Measurements from ENCODE around the gene TVP23A. TPM values are rescaled to one million over a fixed set of nuclear protein-coding genes. Genes with fewer than 3 reads are reported as not detected.

TVP23A gene
- total and polyA plus RNA-seq, 10 of the 15 experiments (the other 5 are each of a cell fraction or from before 2014, with no cell fraction given), result 1.1 to 6.4 (median 2.2) TPM

- Histone ChIP-seq H3K4me2 (ENCODE audit: control insufficient read depth, insufficient read depth) (peak within 1 kb of the TSS; percentile 80), H4K20me1 (ENCODE audit: control insufficient read depth, insufficient read depth) (no peaks in the 10 kb centered on the region), H3K27ac (ENCODE audit: control insufficient read depth, insufficient read depth) (peak within 1 kb of the TSS; percentile 74), H3K27me3 (replicated peaks in 1 of 2; ENCODE audit: control insufficient read depth in 2 of 2, insufficient read depth in 2 of 2, low read length in 1 of 2) (no peaks in the 10 kb centered on the region), H3K4me1 (ENCODE audit: control insufficient read depth, insufficient read depth, low read length) (peaks cover 39% of the 10 kb centered on the region), H2AFZ (ENCODE audit: control insufficient read depth, low read depth, low read length) (peak within 1 kb of the TSS; percentile 78), H3K4me3 (peak within 1 kb of the TSS; percentile 69), H3K9ac (ENCODE audit: control insufficient read depth, insufficient read depth, low read length) (peak within 1 kb of the TSS; percentile 66), H3K79me2 (ENCODE audit: control insufficient read depth, insufficient read depth, low read length) (peaks cover 4% of the 10 kb centered on the region), H3K9me3 (replicated peaks; ENCODE audit: control insufficient read depth, insufficient read depth, low read length) (no peaks in the 10 kb centered on the region), H3K36me3 (ENCODE audit: control insufficient read depth in 2 of 2, insufficient read depth in 2 of 2, low read length in 1 of 2) (peaks cover 1 to 8% of the 10 kb centered on the region in 2 experiments; a peak in 2 of 4 replicates)
- ChIA-PET CTCF (interaction anchor here (0.7 to 1.4 kb wide), 10 partner anchors 8 to 193 kb away, joined by 3 to 7 read pairs (median 4); no protein-coding TSS in a partner anchor), SMC1A (ENCODE audit: uncharacterized antibody, unreplicated experiment) (interaction anchor here (0.6 to 3.8 kb wide), 29 partner anchors 9 to 438 kb away, joined by 3 to 22 read pairs (median 4); partner anchors contain the start of genes CIITA and DEXI), POLR2A (interaction anchor here (0.5 to 2.6 kb wide), 22 partner anchors 9 to 198 kb away, joined by 3 to 19 read pairs (median 5); partner anchors contain the start of genes CIITA and DEXI), RAD21 (ENCODE audit: unreplicated experiment) (interaction anchor here (0.7 to 4.0 kb wide), 34 partner anchors 10 to 232 kb away, joined by 3 to 52 read pairs (median 4); partner anchors contain the start of gene CIITA)
- in situ Hi-C loops (cut with MboI), result loop anchor here (5.0 kb wide), 3 partner anchors 134 to 431 kb away; partner anchors contain the start of gene CIITA
- WGBS (ENCODE audit: insufficient coverage, insufficient replicate concordance, low lambda C conversion rate, missing lambda C conversion rate), result under 1% methylated on average over 57 of the region's 57 CpGs
- peak; percentile 93 for ATAC-seq
- DNase-seq (ENCODE audit: low read depth, low spot score), result peak; percentile 94
- intact Hi-C loops (cut with micrococcal nuclease; ENCODE audit: unreplicated experiment), result loop anchor here (1.0 kb wide), 1 partner anchor 32 kb away; no protein-coding TSS in a partner anchor
- FAIRE-seq, result peak; percentile 96
- BruUV-seq (replicated peaks), result TSS peak; percentile 88
- TF ChIP-seq TCF3 (IDR thresholded peaks at IDR 0.05; ENCODE audit: borderline replicate concordance, insufficient read depth, low read depth, low read length) (no peak), BHLHE40 (IDR thresholded peaks at IDR 0.05; ENCODE audit: borderline replicate concordance in 1 of 2, low read depth in 2 of 2, low read length in 1 of 2) (peak in 1 of 2 experiments; percentile 51; a peak in 1 of 4 replicates), RELA (IDR thresholded peaks at IDR 0.05; ENCODE audit: borderline replicate concordance, partially characterized antibody) (peak; percentile 82), NFYB (IDR thresholded peaks at IDR 0.05; ENCODE audit: insufficient read depth, low read depth, low read length) (no peak), HDAC6 (IDR thresholded peaks at IDR 0.05; ENCODE audit: unreplicated experiment) (no peak), SRF (IDR thresholded peaks at IDR 0.05; ENCODE audit: low read depth in 2 of 2, low read length in 2 of 2) (no peak; a peak in 1 of 4 replicates), CBFB (IDR thresholded peaks at IDR 0.05; ENCODE audit: low read depth) (peak; percentile 29; the same call in 1 of the 2 replicates), NFYA (IDR thresholded peaks at IDR 0.05; ENCODE audit: borderline replicate concordance, low read depth, low read length) (no peak), RFX5 (IDR thresholded peaks at IDR 0.05; ENCODE audit: low read depth, low read length) (no peak), ESRRA (IDR thresholded peaks at IDR 0.05; ENCODE audit: low read length) (no peak), POLR2AphosphoS2 (IDR thresholded peaks at IDR 0.05; ENCODE audit: low read depth, low read length) (peak; percentile 64; the same call in 1 of the 2 replicates), POLR2A (IDR thresholded peaks at IDR 0.05; ENCODE audit: low read depth, low read length) (peak; percentile 96), BRCA1 (IDR thresholded peaks at IDR 0.05; ENCODE audit: low read depth, low read length) (no peak), KDM1A (IDR thresholded peaks at IDR 0.05; ENCODE audit: borderline replicate concordance) (no peak), MYC (IDR thresholded peaks at IDR 0.05; ENCODE audit: insufficient read depth, insufficient read length, insufficient replicate concordance, low read length, severe bottlenecking) (peak; percentile 57), FOXK2 (IDR thresholded peaks at IDR 0.05) (peak; percentile 57; the same call in 1 of the 2 replicates), CHD2 (IDR thresholded peaks at IDR 0.05; ENCODE audit: borderline replicate concordance, low read depth, low read length) (peak; percentile 65), CBX5 (IDR thresholded peaks at IDR 0.05; ENCODE audit: low read depth) (no peak)
- TF ChIP-seq, protein P1, sequence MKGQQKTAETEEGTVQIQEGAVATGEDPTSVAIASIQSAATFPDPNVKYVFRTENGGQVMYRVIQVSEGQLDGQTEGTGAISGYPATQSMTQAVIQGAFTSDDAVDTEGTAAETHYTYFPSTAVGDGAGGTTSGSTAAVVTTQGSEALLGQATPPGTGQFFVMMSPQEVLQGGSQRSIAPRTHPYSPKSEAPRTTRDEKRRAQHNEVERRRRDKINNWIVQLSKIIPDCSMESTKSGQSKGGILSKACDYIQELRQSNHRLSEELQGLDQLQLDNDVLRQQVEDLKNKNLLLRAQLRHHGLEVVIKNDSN (IDR thresholded peaks at IDR 0.05; ENCODE audit: borderline replicate concordance, extremely low read length, insufficient read depth, low read depth, low read length), result no peak
- TF ChIP-seq, protein P2, sequence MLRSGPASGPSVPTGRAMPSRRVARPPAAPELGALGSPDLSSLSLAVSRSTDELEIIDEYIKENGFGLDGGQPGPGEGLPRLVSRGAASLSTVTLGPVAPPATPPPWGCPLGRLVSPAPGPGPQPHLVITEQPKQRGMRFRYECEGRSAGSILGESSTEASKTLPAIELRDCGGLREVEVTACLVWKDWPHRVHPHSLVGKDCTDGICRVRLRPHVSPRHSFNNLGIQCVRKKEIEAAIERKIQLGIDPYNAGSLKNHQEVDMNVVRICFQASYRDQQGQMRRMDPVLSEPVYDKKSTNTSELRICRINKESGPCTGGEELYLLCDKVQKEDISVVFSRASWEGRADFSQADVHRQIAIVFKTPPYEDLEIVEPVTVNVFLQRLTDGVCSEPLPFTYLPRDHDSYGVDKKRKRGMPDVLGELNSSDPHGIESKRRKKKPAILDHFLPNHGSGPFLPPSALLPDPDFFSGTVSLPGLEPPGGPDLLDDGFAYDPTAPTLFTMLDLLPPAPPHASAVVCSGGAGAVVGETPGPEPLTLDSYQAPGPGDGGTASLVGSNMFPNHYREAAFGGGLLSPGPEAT (IDR thresholded peaks at IDR 0.05; ENCODE audit: low read depth), result peak; percentile 80; the same call in 1 of the 2 replicates
Observed at GRCh38 chr16:10743610-10744369, 74.8 kb downstream of the TVP23A start, which contains the start of gene NUBP1. TSS of gene NUBP1 (plus strand) at chr16:10743842. CDS start at chr16:10743864, 22 bp downstream.
